GM11168 (cell line): Measurements from ENCODE around the gene USP53.
"Not testable (repeated sequence)": the region's sequence is repeated elsewhere in the genome, so short reads cannot be mapped to it uniquely, and the experiment has no call there.

ENCODE experiments used
- in situ Hi-C: fragments of 300-500 bp; cut with MboI; formaldehyde crosslinking; loops from one replicate; pipeline ENCODE4 v1.12.0; 2022; ENCODE audit warnings: low sequenced_read_pairs; ENCODE audit not compliant: unreplicated experiment

The USP53 gene

GRCh38 chr4:119227690-119228089 lies 15.2 kb downstream of the USP53 start:
- in situ Hi-C loops: no loop called here

- in situ Hi-C loops: no loop called here
Measured at GRCh38 chr4:119228406-119228805, 15.9 kb downstream of the USP53 start.

GRCh38 chr4:119229908-119230687 lies 17.6 kb downstream of the USP53 start:
- in situ Hi-C loops: no loop called here

- in situ Hi-C loops: no loop called here
Measured at GRCh38 chr4:119231491-119231890, 19.0 kb downstream of the USP53 start.

- in situ Hi-C loops: no loop called here
Measured at GRCh38 chr4:119232286-119232685, 19.8 kb downstream of the USP53 start.

- in situ Hi-C loops: no loop called here
Measured at GRCh38 chr4:119233191-119233590, 20.7 kb downstream of the USP53 start.

- in situ Hi-C loops: no loop called here
Measured at GRCh38 chr4:119233750-119234149, 21.2 kb downstream of the USP53 start.

GRCh38 chr4:119237201-119237600 lies 24.7 kb downstream of the USP53 start:
- in situ Hi-C loops: no loop called here

- in situ Hi-C loops: no loop called here
Measured at GRCh38 chr4:119237642-119238041, 25.1 kb downstream of the USP53 start.

- in situ Hi-C loops: no loop called here
Measured at GRCh38 chr4:119238068-119238722, 25.7 kb downstream of the USP53 start.

GRCh38 chr4:119240128-119240527 lies 27.6 kb downstream of the USP53 start:
- in situ Hi-C loops: no loop called here

GRCh38 chr4:119240568-119240967 lies 28.1 kb downstream of the USP53 start:
- in situ Hi-C loops: no loop called here

GRCh38 chr4:119242417-119242816 lies 29.9 kb downstream of the USP53 start:
- in situ Hi-C loops: no loop called here

GRCh38 chr4:119243868-119244267 lies 31.4 kb downstream of the USP53 start:
- in situ Hi-C loops: no loop called here

- in situ Hi-C loops: no loop called here
Measured at GRCh38 chr4:119244344-119244743, 31.8 kb downstream of the USP53 start.

- in situ Hi-C loops: no loop called here
Measured at GRCh38 chr4:119244832-119245231, 32.3 kb downstream of the USP53 start.

GRCh38 chr4:119246177-119246733 lies 33.7 kb downstream of the USP53 start:
- in situ Hi-C loops: no loop called here

- in situ Hi-C loops: not testable (repeated sequence)
Measured at GRCh38 chr4:119251037-119251436, 38.5 kb downstream of the USP53 start.

GRCh38 chr4:119255223-119255622 lies 42.7 kb downstream of the USP53 start:
- in situ Hi-C loops: not testable (repeated sequence)

GRCh38 chr4:119260528-119260927 lies 48.0 kb downstream of the USP53 start:
- in situ Hi-C loops: no loop called here

- in situ Hi-C loops: no loop called here
Measured at GRCh38 chr4:119261986-119262385, 49.5 kb downstream of the USP53 start.
